ENCODE results near the gene SIRT2. TPM values are rescaled to one million over a fixed set of nuclear protein-coding genes. Genes with fewer than 3 reads are reported as not detected.
"Not testable (repeated sequence)": the region's sequence is repeated elsewhere in the genome, so short reads cannot be mapped to it uniquely, and the experiment has no call there.

The SIRT2 gene
- total RNA-seq, 1 experiment from 2014 or later = 8.4 TPM

- no peaks in the 10 kb centered on the region for H3K9me3 Mint-ChIP-seq
- no peaks in the 10 kb centered on the region for H3K4me1 Mint-ChIP-seq
- H3K9ac ChIP-seq (ENCODE audit: extremely low read depth, insufficient read length, low read length) = no peak overlapping the region
- H3K4me2 ChIP-seq (ENCODE audit: insufficient read depth, insufficient read length, low read length) = no peak overlapping the region
- H2AK5ac ChIP-seq (ENCODE audit: insufficient read length, low read length) = no peak overlapping the region
- H3K4me3 Mint-ChIP-seq = no peak overlapping the region
- H3K14ac ChIP-seq (ENCODE audit: insufficient read depth, low read length) = no peak overlapping the region
- no peak overlapping the region for H4K91ac ChIP-seq (ENCODE audit: insufficient read length, low read depth, low read length)
- H2BK5ac ChIP-seq (ENCODE audit: insufficient read length, low read length) = no peak overlapping the region
- DNase-seq = no peak
- no peaks in the 10 kb centered on the region for H3K9me3 ChIP-seq (ENCODE audit: control insufficient read depth, low read depth, low read length)
- H3K23me2 ChIP-seq (ENCODE audit: insufficient read length, low read depth, low read length, poor library complexity, severe bottlenecking) = no peaks in the 10 kb centered on the region
- no peaks in the 10 kb centered on the region for H3K27me3 ChIP-seq (ENCODE audit: insufficient read depth, low read length)
- H2BK120ac ChIP-seq (ENCODE audit: low read depth, low read length, poor library complexity, severe bottlenecking) = no peak overlapping the region
- H4K5ac ChIP-seq (ENCODE audit: insufficient read length, low read depth, low read length) = no peak overlapping the region
- H3T11ph ChIP-seq (ENCODE audit: low read length) = no peak overlapping the region
- H2BK20ac ChIP-seq (ENCODE audit: low read depth, low read length, poor library complexity, severe bottlenecking) = no peak overlapping the region
- no peak overlapping the region for H2BK12ac ChIP-seq (ENCODE audit: insufficient read length, low read depth, low read length)
- no peaks in the 10 kb centered on the region for H3K4me1 ChIP-seq (ENCODE audit: insufficient read depth, low read length)
- WGBS (ENCODE audit: extremely low coverage, insufficient read length, low lambda C conversion rate) = no CpG with 5 or more reads among the region's 17 CpGs
- no peak for TF ChIP-seq CTCF (conservative IDR thresholded peaks at IDR 0.05)
- H3K4ac ChIP-seq (ENCODE audit: low read depth, low read length) = no peak overlapping the region
- no peaks in the 10 kb centered on the region for H3K36me3 Mint-ChIP-seq (ENCODE audit: insufficient read depth in 1 of 3, low read depth in 3 of 3)
- no peak overlapping the region for H3K18ac ChIP-seq (ENCODE audit: insufficient read length, low read depth, low read length)
- no peaks in the 10 kb centered on the region for H3K79me2 ChIP-seq (ENCODE audit: insufficient read depth, low read length)
- H3K56ac ChIP-seq (ENCODE audit: insufficient read length, low read depth, low read length) = no peak overlapping the region
- no peak overlapping the region for H4K8ac ChIP-seq (replicated peaks; ENCODE audit: insufficient read length, low read depth, low read length)
- H4K20me1 ChIP-seq (ENCODE audit: control insufficient read depth, insufficient read depth, insufficient read length) = peaks cover 3% of the 10 kb centered on the region
- H3K27ac Mint-ChIP-seq = no peak overlapping the region
- no peak overlapping the region for H2BK15ac ChIP-seq (ENCODE audit: low read depth, low read length)
- no peaks in the 10 kb centered on the region for H3K79me1 ChIP-seq (ENCODE audit: insufficient read depth, low read depth, low read length, poor library complexity, severe bottlenecking)
- H3K23ac ChIP-seq (ENCODE audit: insufficient read length, low read depth, low read length) = no peak overlapping the region
- no peak overlapping the region for H2AFZ ChIP-seq (ENCODE audit: low read length)
- no peaks in the 10 kb centered on the region for H3K27me3 Mint-ChIP-seq (ENCODE audit: low read depth)
- no peak overlapping the region for H3K27ac ChIP-seq (ENCODE audit: insufficient read length, low read depth, low read length)
These were observed 10.5 kb downstream of the SIRT2 start for GRCh38 chr19:38888876-38889275.

GRCh38 chr19:38884691-38885090 is 14.7 kb downstream of the SIRT2 start:
- not testable (repeated sequence) for H2AK5ac ChIP-seq (ENCODE audit: insufficient read length, low read length); H4K91ac ChIP-seq (ENCODE audit: insufficient read length, low read depth, low read length); H3K9me3 Mint-ChIP-seq; H2BK5ac ChIP-seq (ENCODE audit: insufficient read length, low read length); H3K9ac ChIP-seq (ENCODE audit: extremely low read depth, insufficient read length, low read length); H3K9me3 ChIP-seq (ENCODE audit: control insufficient read depth, low read depth, low read length); H3K36me3 Mint-ChIP-seq (ENCODE audit: insufficient read depth in 1 of 3, low read depth in 3 of 3); H3K18ac ChIP-seq (ENCODE audit: insufficient read length, low read depth, low read length); H4K5ac ChIP-seq (ENCODE audit: insufficient read length, low read depth, low read length); H3K23ac ChIP-seq (ENCODE audit: insufficient read length, low read depth, low read length); H3K14ac ChIP-seq (ENCODE audit: insufficient read depth, low read length); H4K8ac ChIP-seq (replicated peaks; ENCODE audit: insufficient read length, low read depth, low read length); H3K56ac ChIP-seq (ENCODE audit: insufficient read length, low read depth, low read length); H3K27ac ChIP-seq (ENCODE audit: insufficient read length, low read depth, low read length); H3K79me2 ChIP-seq (ENCODE audit: insufficient read depth, low read length); H3K27me3 Mint-ChIP-seq (ENCODE audit: low read depth); H3K27ac Mint-ChIP-seq; H2BK12ac ChIP-seq (ENCODE audit: insufficient read length, low read depth, low read length); H4K20me1 ChIP-seq (ENCODE audit: control insufficient read depth, insufficient read depth, insufficient read length); H3K23me2 ChIP-seq (ENCODE audit: insufficient read length, low read depth, low read length, poor library complexity, severe bottlenecking); H3K4me1 ChIP-seq (ENCODE audit: insufficient read depth, low read length); H2BK15ac ChIP-seq (ENCODE audit: low read depth, low read length); DNase-seq; H3K4me3 Mint-ChIP-seq; H2BK120ac ChIP-seq (ENCODE audit: low read depth, low read length, poor library complexity, severe bottlenecking); H3K4me2 ChIP-seq (ENCODE audit: insufficient read depth, insufficient read length, low read length); H3T11ph ChIP-seq (ENCODE audit: low read length); H3K4ac ChIP-seq (ENCODE audit: low read depth, low read length); H2AFZ ChIP-seq (ENCODE audit: low read length); H2BK20ac ChIP-seq (ENCODE audit: low read depth, low read length, poor library complexity, severe bottlenecking); H3K79me1 ChIP-seq (ENCODE audit: insufficient read depth, low read depth, low read length, poor library complexity, severe bottlenecking); H3K27me3 ChIP-seq (ENCODE audit: insufficient read depth, low read length)
- WGBS (ENCODE audit: extremely low coverage, insufficient read length, low lambda C conversion rate) = no CpG with 5 or more reads among the region's 3 CpGs
- peaks cover 2 to 15% of the 10 kb centered on the region in 2 experiments; a peak in 3 of 4 replicates for H3K4me1 Mint-ChIP-seq

Measured in H9 (cell line).